Retina (tissue), 1 donor: ENCODE results near the gene SELPLG.
A peak's percentile ranks its signal among the peaks of the same experiment; 100 is the strongest.
"Not testable (repeated sequence)": the region's sequence is repeated elsewhere in the genome, so short reads cannot be mapped to it uniquely, and the experiment has no call there.

Experiments used
- DNase-seq: peaks from one replicate; pipeline ENCODE4 v3.0.0-alpha.2; 2016

Gene SELPLG

GRCh38 chr12:108655812-108656175 is 22.1 kb upstream of the SELPLG start:
- DNase-seq, result not testable (repeated sequence)

GRCh38 chr12:108654622-108655021 is 20.9 kb upstream of the SELPLG start:
- DNase-seq, result not testable (repeated sequence)

GRCh38 chr12:108653922-108654321 is 20.2 kb upstream of the SELPLG start:
- no peak for DNase-seq

GRCh38 chr12:108653082-108653516 is 19.4 kb upstream of the SELPLG start:
- no peak for DNase-seq

GRCh38 chr12:108650083-108650482 is 16.4 kb upstream of the SELPLG start:
- DNase-seq, result no peak

GRCh38 chr12:108649669-108650068 is 16.0 kb upstream of the SELPLG start:
- DNase-seq, result no peak

- DNase-seq, result no peak
These were observed 15.4 kb upstream of the SELPLG start for GRCh38 chr12:108649126-108649525.

- no peak for DNase-seq
These were observed 14.7 kb upstream of the SELPLG start for GRCh38 chr12:108648371-108648770.

- DNase-seq, result no peak
These were observed 14.0 kb upstream of the SELPLG start for GRCh38 chr12:108647585-108648287.

- DNase-seq, result no peak
These were observed 13.2 kb upstream of the SELPLG start for GRCh38 chr12:108646600-108647579.

GRCh38 chr12:108645686-108646599 is 12.2 kb upstream of the SELPLG start:
- no peak for DNase-seq

GRCh38 chr12:108644811-108645120 is 11.1 kb upstream of the SELPLG start:
- DNase-seq, result no peak

GRCh38 chr12:108643941-108644810 is 10.5 kb upstream of the SELPLG start:
- no peak for DNase-seq

GRCh38 chr12:108642899-108643654 is 9.4 kb upstream of the SELPLG start:
- DNase-seq, result no peak

- peak; percentile 56 for DNase-seq
These were observed 8.7 kb upstream of the SELPLG start for GRCh38 chr12:108642269-108642870.

GRCh38 chr12:108641446-108642268 is 8.0 kb upstream of the SELPLG start:
- DNase-seq, result no peak

GRCh38 chr12:108640802-108641445 is 7.2 kb upstream of the SELPLG start:
- DNase-seq, result no peak

GRCh38 chr12:108638997-108639822 is 5.5 kb upstream of the SELPLG start:
- DNase-seq, result no peak
